OCI-LY7 (cell line): ENCODE results near the gene PEX10.

Experiments
- CTCF ChIP-seq: fragments of 200-600 bp; sonication (generic); conservative IDR thresholded peaks from 2 replicates; pipeline ENCODE4 v1.5.1; 2014; ENCODE audit warnings: mild to moderate bottlenecking, antibody characterized with exemption, low read length, moderate library complexity, mixed read lengths
- EZH2phosphoT487 ChIP-seq: fragments of 200-600 bp; sonication (generic); IDR thresholded peaks from 2 replicates; pipeline ENCODE4 v1.6.1; 2018; ENCODE audit warnings: low read depth, borderline replicate concordance, mild to moderate bottlenecking, mixed run types, antibody characterized with exemption, low read length, moderate library complexity, mixed read lengths

GRCh38 chr1:2433936-2434655 is 21.7 kb upstream of the PEX10 start:
- TF ChIP-seq CTCF (no peak), EZH2phosphoT487 (no peak)
